ENCODE measurements around the gene AHRR. TPM values are rescaled to one million over a fixed set of nuclear protein-coding genes. Genes with fewer than 3 reads are reported as not detected.

AHRR gene
- total RNA-seq, 2 donors from 2014 or later = 1.9 to 2.1 TPM

- Histone ChIP-seq H3K27me3 (no peaks in the 10 kb centered on the region), H3K4me3 (peak overlapping the region; percentile 40), H3K36me3 (no peaks in the 10 kb centered on the region), H3K9ac (ENCODE audit: low read depth in 2 of 2, low read length in 2 of 2) (peak overlapping the region in 1 of 2 donors; percentile 66), H3K4me1 (no peaks in the 10 kb centered on the region), H3K9me3 (no peaks in the 10 kb centered on the region), H3K27ac (no peak overlapping the region)
- DNase-seq = peak; percentile 46
- TF ChIP-seq, protein P1, sequence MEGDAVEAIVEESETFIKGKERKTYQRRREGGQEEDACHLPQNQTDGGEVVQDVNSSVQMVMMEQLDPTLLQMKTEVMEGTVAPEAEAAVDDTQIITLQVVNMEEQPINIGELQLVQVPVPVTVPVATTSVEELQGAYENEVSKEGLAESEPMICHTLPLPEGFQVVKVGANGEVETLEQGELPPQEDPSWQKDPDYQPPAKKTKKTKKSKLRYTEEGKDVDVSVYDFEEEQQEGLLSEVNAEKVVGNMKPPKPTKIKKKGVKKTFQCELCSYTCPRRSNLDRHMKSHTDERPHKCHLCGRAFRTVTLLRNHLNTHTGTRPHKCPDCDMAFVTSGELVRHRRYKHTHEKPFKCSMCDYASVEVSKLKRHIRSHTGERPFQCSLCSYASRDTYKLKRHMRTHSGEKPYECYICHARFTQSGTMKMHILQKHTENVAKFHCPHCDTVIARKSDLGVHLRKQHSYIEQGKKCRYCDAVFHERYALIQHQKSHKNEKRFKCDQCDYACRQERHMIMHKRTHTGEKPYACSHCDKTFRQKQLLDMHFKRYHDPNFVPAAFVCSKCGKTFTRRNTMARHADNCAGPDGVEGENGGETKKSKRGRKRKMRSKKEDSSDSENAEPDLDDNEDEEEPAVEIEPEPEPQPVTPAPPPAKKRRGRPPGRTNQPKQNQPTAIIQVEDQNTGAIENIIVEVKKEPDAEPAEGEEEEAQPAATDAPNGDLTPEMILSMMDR (IDR thresholded peaks at IDR 0.05) = no peak
- intact Hi-C loops (cut with DNase I) = no loop called here
Observed at GRCh38 chr5:343461-344401, 22.2 kb downstream of the AHRR start.

- H3K36me3 ChIP-seq = no peaks in the 10 kb centered on the region
- H3K27me3 ChIP-seq = no peaks in the 10 kb centered on the region
- DNase-seq = no peak
- no peaks in the 10 kb centered on the region for H3K9me3 ChIP-seq
- no peak overlapping the region for H3K4me3 ChIP-seq
- H3K4me1 ChIP-seq = no peaks in the 10 kb centered on the region
- no peak overlapping the region for H3K27ac ChIP-seq
- intact Hi-C loops (cut with DNase I) = no loop called here
- TF ChIP-seq, protein P1 (IDR thresholded peaks at IDR 0.05) = no peak
- no peak overlapping the region for H3K9ac ChIP-seq (ENCODE audit: low read depth in 2 of 2, low read length in 2 of 2)
Observed at GRCh38 chr5:344668-345067, 23.2 kb downstream of the AHRR start.

DNA sequence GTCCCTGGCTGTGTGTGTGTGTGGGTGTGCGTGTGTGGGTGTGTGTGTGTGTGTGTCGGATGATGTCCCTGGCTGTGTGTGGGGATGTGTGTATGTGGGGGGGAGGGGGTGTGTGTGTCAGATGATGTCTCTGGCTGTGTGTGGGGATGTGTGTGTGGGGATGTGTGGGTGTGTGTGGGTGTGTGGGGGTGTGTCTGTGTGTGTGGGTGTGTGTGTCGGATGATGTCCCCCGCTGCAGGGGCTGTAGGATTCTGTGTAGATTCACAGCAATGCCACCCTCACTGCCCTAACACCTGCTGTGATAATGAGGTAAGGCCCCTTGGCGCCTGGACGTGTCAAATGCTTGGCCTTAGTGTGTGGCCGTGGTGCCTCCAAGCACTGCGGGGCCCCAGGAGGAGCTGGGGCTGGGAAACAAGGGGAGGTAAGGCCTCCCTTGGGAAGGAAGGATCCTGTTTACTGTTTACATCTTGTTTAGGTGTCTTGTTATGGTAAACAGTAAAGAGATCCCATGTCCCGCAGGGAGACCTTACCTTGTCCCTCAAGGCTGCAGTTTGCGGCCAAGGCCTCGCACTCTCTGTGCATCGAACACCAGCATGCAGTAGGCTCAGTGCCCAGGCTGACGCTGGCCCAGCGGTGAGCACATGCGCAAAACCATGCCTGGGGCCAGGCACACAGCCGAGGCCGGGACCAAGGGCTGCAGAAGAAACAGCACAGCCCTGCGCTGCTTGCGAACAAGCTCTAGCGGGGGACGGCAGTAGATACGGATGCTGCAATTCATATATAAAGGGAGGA, 24.1 kb downstream of the AHRR start:
- H3K9me3 ChIP-seq = no peaks in the 10 kb centered on the region
- H3K4me3 ChIP-seq = no peak overlapping the region
- TF ChIP-seq, protein P1 (IDR thresholded peaks at IDR 0.05) = no peak
- H3K4me1 ChIP-seq = no peaks in the 10 kb centered on the region
- no peak for DNase-seq
- no peaks in the 10 kb centered on the region for H3K36me3 ChIP-seq
- no peak overlapping the region for H3K27ac ChIP-seq
- no peak overlapping the region for H3K9ac ChIP-seq (ENCODE audit: low read depth in 2 of 2, low read length in 2 of 2)
- intact Hi-C loops (cut with DNase I) = no loop called here
- H3K27me3 ChIP-seq = no peaks in the 10 kb centered on the region

- Histone ChIP-seq H3K4me3 (no peak overlapping the region), H3K9me3 (no peaks in the 10 kb centered on the region), H3K27ac (no peak overlapping the region), H3K27me3 (no peaks in the 10 kb centered on the region), H3K9ac (ENCODE audit: low read depth in 2 of 2, low read length in 2 of 2) (no peak overlapping the region), H3K4me1 (no peaks in the 10 kb centered on the region), H3K36me3 (no peaks in the 10 kb centered on the region)
- intact Hi-C loops (cut with DNase I) = no loop called here
- DNase-seq = no peak
- TF ChIP-seq, protein P1 (IDR thresholded peaks at IDR 0.05) = no peak
Observed at GRCh38 chr5:346229-346935, 24.9 kb downstream of the AHRR start.

DNA sequence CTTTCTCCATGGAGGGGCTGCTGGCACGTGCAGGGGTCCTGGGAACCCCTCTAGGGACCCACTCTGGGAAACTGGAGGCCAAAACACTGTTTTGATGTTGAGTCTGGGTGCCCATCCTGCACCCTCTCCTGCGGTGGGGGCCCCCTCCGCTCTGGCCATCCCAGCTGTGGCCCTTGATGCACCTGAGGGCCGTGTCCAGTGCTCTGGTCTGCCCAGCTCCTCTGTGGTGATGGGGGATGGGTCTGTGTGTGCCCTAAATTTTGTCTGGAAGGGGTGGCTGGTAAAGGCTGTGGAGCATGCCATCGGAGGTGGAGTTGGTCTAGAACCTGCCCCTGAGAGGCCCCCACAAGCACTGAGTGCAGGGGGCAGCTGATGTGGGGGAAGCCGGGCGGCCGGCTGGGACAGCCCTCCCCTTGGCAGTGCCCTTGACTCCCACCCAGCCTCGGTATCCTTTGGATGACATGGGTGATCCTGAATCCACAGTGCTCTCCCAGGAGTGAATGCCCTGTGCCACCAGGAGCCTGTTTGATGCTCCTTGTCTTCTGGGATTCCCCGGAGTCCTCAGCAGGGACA, 26.3 kb downstream of the AHRR start:
- Histone ChIP-seq H3K9ac (ENCODE audit: low read depth in 2 of 2, low read length in 2 of 2) (no peak overlapping the region), H3K4me1 (no peaks in the 10 kb centered on the region), H3K27ac (no peak overlapping the region), H3K4me3 (no peak overlapping the region), H3K9me3 (no peaks in the 10 kb centered on the region), H3K36me3 (no peaks in the 10 kb centered on the region), H3K27me3 (no peaks in the 10 kb centered on the region)
- no peak for DNase-seq
- TF ChIP-seq, protein P1 (IDR thresholded peaks at IDR 0.05) = no peak
- intact Hi-C loops (cut with DNase I) = no loop called here

All from colonic mucosa (tissue), 4 donors.